ENCODE results near the gene PDE4D. TPM values are rescaled to one million over a fixed set of nuclear protein-coding genes. Genes with fewer than 3 reads are reported as not detected.

PDE4D gene
- total RNA-seq, 2 experiments from 2014 or later, result 75.5 to 80.7 TPM

DNA sequence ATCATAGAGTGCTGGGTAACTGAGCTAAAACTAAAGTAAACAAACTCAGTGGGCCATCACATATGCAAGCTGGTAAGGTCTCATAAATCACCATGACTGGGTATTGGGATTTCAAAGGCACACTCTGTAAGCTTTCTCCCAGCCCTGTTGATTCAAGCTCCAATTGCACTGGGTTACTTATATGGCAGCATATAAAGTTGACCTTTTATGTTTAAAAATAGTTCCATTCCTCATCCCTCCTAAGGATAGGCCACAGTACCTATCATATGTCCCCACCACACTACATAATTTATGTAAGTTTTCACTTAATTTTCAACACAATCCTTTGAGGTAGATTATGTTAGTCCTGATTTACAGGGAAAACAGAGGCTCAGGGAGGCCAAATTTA is 872.2 kb downstream of the PDE4D start:
- intact Hi-C loops (cut with micrococcal nuclease), result no loop called here
- peak overlapping the region; percentile 92 for H3K27ac Mint-ChIP-seq
- DNase-seq (no peak), ATAC-seq (peak; percentile 26)
- no peaks in the 10 kb centered on the region for H3K27me3 Mint-ChIP-seq
- peaks cover 78% of the 10 kb centered on the region for H3K36me3 Mint-ChIP-seq (ENCODE audit: low read depth)
- H3K4me1 Mint-ChIP-seq (ENCODE audit: low read depth), result peaks cover 63% of the 10 kb centered on the region
- CTCF ChIA-PET, result interaction anchor here (0.9 to 3.9 kb wide), 4 partner anchors 13 to 153 kb away, joined by 3 to 24 read pairs (median 7); no protein-coding TSS in a partner anchor
- TF ChIP-seq, protein P1, sequence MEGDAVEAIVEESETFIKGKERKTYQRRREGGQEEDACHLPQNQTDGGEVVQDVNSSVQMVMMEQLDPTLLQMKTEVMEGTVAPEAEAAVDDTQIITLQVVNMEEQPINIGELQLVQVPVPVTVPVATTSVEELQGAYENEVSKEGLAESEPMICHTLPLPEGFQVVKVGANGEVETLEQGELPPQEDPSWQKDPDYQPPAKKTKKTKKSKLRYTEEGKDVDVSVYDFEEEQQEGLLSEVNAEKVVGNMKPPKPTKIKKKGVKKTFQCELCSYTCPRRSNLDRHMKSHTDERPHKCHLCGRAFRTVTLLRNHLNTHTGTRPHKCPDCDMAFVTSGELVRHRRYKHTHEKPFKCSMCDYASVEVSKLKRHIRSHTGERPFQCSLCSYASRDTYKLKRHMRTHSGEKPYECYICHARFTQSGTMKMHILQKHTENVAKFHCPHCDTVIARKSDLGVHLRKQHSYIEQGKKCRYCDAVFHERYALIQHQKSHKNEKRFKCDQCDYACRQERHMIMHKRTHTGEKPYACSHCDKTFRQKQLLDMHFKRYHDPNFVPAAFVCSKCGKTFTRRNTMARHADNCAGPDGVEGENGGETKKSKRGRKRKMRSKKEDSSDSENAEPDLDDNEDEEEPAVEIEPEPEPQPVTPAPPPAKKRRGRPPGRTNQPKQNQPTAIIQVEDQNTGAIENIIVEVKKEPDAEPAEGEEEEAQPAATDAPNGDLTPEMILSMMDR (IDR thresholded peaks at IDR 0.05), result no peak
- POLR2A ChIA-PET, result interaction anchor here (1.5 to 1.7 kb wide), 2 partner anchors 12 to 18 kb away, joined by 4 read pairs; no protein-coding TSS in a partner anchor
- H3K9me3 Mint-ChIP-seq, result peaks cover 5% of the 10 kb centered on the region
- peak overlapping the region; percentile 30 for H3K4me3 Mint-ChIP-seq

DNA sequence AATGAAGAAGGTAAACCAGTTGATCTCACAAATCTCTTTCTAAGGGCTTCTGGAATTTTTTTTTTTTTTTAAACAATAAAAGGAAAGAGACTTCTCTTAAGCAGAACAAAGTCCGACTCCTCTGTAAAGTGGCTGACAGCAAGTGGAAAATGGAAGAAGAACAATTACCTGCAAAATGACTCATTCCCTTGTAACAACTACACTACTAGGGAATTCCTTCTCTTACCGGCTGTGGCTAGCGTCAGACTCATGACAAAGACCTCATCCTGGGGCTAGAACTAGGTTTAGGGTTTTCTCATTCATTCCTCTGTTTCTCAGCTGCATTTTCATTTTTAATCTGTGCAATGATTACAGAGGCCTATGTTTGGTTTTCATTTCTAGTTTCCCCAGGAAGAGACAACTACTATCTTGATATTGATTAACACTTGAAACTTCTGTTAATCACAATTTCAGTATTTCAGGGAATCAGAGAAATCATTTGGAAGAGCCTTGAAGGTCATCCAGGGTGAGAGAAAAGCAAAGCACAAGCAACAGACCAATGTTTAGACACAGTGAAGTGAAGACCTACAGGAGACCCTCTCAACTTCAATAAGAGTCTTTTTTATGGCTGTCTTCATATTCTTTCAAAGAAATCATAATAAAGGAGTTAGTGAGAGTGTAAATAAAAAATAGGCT is 872.8 kb downstream of the PDE4D start:
- peaks cover 78% of the 10 kb centered on the region for H3K36me3 Mint-ChIP-seq (ENCODE audit: low read depth)
- intact Hi-C loops (cut with micrococcal nuclease), result no loop called here
- H3K9me3 Mint-ChIP-seq, result peaks cover 6% of the 10 kb centered on the region
- ChIA-PET CTCF (interaction anchor here (0.9 to 3.9 kb wide), 4 partner anchors 14 to 153 kb away, joined by 3 to 24 read pairs (median 7); no protein-coding TSS in a partner anchor), POLR2A (interaction anchor here (1.5 to 1.7 kb wide), 2 partner anchors 12 to 18 kb away, joined by 4 read pairs; no protein-coding TSS in a partner anchor)
- H3K27me3 Mint-ChIP-seq, result no peaks in the 10 kb centered on the region
- H3K4me3 Mint-ChIP-seq, result peak overlapping the region; percentile 30
- peak overlapping the region; percentile 92 for H3K27ac Mint-ChIP-seq
- DNase-seq (peak; percentile 55), ATAC-seq (peak; percentile 87)
- TF ChIP-seq, protein P1 (IDR thresholded peaks at IDR 0.05), result no peak
- peaks cover 60% of the 10 kb centered on the region for H3K4me1 Mint-ChIP-seq (ENCODE audit: low read depth)

DNA sequence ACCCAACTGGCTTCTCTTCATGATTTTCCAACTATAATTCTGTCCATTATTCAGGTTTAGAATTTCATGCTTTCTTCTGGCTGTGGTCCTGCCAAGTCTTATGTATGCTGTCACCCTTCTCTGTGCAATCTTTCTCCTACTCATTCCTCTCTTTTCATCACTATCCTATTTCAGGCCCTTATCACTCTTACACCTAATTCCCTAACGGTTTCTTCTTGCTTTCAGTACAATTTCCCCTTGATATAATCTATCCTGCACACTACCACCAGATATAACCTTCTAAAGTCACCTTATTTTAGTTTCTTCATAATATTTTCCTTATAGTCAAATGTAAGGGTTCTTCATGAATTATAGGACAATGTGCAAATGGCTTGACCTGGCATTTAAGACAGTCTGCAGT is 874.4 kb downstream of the PDE4D start:
- CTCF ChIA-PET, result interaction anchor here (1.0 to 3.9 kb wide), 3 partner anchors 15 to 133 kb away, joined by 4 to 24 read pairs (median 8); no protein-coding TSS in a partner anchor
- TF ChIP-seq, protein P1 (IDR thresholded peaks at IDR 0.05), result no peak
- DNase-seq, result no peak
- peaks cover 63% of the 10 kb centered on the region for H3K4me1 Mint-ChIP-seq (ENCODE audit: low read depth)
- no peak for ATAC-seq
- H3K36me3 Mint-ChIP-seq (ENCODE audit: low read depth), result peaks cover 80% of the 10 kb centered on the region
- POLR2A ChIA-PET, result no interaction called here
- peak overlapping the region; percentile 21 for H3K27ac Mint-ChIP-seq
- peaks cover 8% of the 10 kb centered on the region for H3K9me3 Mint-ChIP-seq
- H3K27me3 Mint-ChIP-seq, result no peaks in the 10 kb centered on the region
- H3K4me3 Mint-ChIP-seq, result no peak overlapping the region
- intact Hi-C loops (cut with micrococcal nuclease), result no loop called here

DNA sequence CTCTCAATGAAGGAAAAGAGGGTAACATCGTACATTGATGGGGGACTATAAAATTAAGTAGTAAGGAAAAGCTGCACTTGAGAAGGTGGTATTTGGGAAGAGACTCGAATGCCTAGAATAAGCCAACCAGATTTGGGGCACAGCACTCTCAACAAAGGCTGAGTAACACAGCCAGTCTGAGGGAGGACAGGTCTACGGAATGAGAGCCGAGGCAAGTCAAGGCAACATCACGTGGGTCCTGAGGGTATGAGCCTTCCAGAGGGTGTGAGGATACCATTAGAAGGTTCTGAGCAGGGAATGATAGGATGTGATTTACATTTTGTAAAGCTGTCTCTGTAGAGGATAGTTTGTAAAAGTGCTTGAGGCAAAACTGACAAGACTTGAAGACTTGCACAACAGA is 876.6 kb downstream of the PDE4D start:
- TF ChIP-seq, protein P1 (IDR thresholded peaks at IDR 0.05), result no peak
- DNase-seq (no peak), ATAC-seq (no peak)
- POLR2A ChIA-PET, result interaction anchor here (0.7 kb wide), 1 partner anchor 15 kb away, joined by 3 read pairs; no protein-coding TSS in a partner anchor
- Mint-ChIP-seq H3K27ac (no peak overlapping the region), H3K4me3 (no peak overlapping the region), H3K9me3 (peaks cover 22% of the 10 kb centered on the region), H3K27me3 (no peaks in the 10 kb centered on the region), H3K36me3 (ENCODE audit: low read depth) (peaks cover 91% of the 10 kb centered on the region), H3K4me1 (ENCODE audit: low read depth) (peaks cover 60% of the 10 kb centered on the region)
- intact Hi-C loops (cut with micrococcal nuclease), result no loop called here
- CTCF ChIA-PET, result interaction anchor here (0.7 to 2.2 kb wide), 2 partner anchors 18 to 157 kb away, joined by 4 to 10 read pairs; no protein-coding TSS in a partner anchor
